NCI-H2227 (cell line): ENCODE measurements around the gene ERC1.
"Not testable (repeated sequence)": the region's sequence is repeated elsewhere in the genome, so short reads cannot be mapped to it uniquely, and the experiment has no call there.

Source experiments
- DNase-seq: peaks from one replicate; lab custom pipeline; 2025; ENCODE audit not compliant: unreplicated experiment; lab: John Stamatoyannopoulos, UW

ERC1 gene

GRCh38 chr12:1117970-1118563, 127.0 kb downstream of the ERC1 start:
- DNase-seq = peak; percentile 39

- no peak for DNase-seq
These were observed 131.8 kb downstream of the ERC1 start for GRCh38 chr12:1122786-1123185.

DNA sequence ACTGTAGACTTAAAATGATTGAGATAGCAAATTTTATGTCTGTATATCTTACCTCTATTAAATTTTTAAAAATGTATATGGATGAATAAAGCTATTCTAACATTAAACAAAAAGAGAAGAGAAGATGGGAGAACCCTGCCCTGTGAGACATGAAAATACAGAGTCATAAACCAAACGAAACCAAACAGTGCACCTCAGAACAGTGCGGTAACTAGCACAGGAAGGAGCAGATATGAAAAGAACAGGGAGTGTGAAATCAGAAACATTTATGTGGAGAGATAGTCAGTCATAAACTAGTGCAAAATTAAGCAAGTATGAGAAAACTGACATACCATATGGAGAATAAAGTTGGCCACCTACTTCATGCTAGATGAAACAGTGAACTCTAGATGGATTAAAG, 135.1 kb downstream of the ERC1 start:
- no peak for DNase-seq

DNA sequence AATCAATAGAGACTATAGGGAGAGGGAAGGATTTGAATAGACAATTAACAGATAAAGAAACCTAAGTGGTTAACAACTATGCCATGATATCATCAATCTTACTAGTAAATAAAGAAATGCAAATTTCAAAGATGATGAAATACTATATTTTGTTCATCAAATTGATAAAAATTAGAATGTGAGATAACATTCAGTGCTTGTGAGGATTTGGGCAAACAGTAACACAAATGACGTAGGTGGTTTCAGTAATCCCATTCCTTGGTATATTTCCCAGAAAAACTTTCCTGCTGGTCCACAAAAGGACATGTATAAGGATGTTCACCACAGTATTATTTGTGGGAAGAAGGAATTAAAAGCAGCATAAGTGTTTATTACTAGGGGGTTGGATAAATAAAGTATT, 136.0 kb downstream of the ERC1 start:
- no peak for DNase-seq

DNA sequence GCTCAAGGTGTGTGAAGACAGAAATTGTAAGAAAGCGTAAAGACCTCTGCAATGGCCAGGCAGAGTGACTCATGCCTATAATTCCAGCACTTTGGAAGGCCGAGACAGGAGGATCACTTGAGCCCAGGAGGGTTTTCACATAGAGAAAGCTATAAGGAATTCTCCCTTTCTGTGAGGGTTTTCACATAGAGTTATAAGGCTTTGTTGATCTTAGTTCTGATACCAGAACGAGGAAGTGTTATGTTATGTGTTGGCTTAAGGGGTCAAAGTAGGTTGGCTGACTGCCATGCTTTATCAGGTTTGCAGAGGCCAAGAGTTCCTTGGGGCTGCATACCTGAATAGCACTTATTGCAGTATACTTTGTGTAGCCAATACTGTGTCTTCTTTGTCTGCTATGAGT, 139.1 kb downstream of the ERC1 start:
- no peak for DNase-seq

DNA sequence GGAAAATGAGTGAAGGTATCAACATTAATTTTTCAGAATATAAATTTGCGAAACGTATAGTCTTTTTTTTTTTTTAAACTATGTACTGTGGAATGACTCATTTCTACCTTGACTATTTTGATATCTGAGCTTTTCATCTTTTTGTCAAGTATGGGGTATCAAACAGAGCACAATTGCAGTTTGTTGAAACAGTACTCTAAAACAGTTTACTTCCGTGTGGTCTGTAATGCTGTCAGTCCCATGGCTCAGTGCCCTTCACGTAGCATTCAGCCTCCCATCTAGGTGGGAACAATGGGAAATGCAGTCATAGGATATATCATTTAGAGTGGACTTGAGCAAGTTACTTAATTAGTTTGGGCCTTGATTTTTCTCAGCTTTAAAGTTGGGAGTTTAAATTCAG, 139.5 kb downstream of the ERC1 start:
- no peak for DNase-seq

DNA sequence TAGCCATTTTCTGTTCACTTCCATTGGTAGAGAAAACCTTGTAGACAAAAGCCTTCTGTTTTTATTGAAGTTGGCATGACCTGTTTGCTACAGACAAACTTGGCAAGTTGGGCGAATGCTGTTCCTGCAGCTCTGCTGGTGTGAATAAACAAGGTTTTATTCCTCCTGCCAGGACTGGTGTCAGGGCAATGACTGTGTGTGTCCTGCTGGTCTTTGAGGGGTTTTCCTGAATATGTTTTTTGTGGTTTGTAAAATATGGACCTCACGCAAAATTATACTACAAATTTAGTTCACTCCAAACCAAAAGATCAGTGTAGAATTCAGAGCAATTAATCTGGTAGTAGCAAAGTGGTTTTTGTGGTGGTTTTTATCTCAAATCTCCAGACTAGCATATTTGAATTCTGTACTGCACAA, 140.8 kb downstream of the ERC1 start:
- DNase-seq = no peak

- no peak for DNase-seq
These were observed 141.3 kb downstream of the ERC1 start for GRCh38 chr12:1132311-1132710.

DNA sequence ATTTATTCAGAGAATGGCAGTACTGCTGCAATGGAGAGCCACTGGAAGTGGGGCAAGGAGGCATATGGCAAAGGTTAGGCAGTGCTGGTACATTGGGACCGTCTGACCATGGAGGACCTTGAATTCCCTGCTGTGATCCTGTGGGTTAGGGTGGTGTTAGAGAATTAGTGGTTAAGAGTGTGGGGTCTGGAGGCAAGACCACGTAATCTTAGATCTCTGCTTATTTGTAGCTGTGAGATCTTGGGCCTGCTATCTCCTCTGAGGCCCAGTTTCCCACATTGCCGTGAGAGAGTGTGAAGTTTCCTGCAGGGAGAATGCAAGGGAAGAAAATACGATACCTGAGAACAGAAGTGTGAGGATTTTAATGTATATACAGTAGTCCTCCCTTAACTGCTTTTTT, 147.7 kb downstream of the ERC1 start:
- no peak for DNase-seq

DNA sequence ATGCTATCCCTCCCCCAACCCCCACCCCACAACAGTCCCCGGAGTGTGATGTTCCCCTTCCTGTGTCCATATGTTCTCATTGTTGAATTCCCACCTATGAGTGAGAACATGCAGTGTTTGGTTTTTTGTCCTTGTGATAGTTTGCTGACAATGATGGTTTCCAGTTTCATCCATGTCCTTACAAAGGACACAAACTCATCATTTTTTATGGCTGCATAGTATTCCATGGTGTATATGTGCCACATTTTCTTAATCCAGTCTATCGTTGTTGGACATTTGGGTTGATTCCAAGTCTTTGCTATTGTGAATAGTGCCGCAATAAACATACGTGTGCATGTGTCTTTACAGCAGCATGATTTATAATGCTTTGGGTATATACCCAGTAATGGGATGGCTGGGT, 155.7 kb downstream of the ERC1 start:
- not testable (repeated sequence) for DNase-seq

GRCh38 chr12:1147821-1148220, 156.8 kb downstream of the ERC1 start:
- no peak for DNase-seq

DNA sequence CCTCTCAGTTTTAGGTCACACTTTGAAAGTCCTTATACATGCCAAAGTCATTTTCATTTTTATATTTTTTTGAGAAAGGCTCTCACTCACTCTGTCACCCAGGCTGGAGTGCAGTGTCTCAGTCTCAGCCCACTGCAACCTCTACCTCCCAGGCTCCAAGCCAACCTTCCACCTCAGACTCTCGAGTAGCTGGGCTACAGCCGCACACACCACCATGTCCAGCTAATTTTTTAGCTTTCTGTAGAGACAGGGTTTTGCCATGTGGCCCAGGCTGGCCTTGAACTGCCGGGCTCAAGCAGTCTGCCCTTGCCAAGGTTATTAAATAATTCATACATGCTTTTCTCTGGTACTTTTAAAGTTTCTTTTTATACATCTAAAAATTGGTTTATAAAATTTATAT, 166.0 kb downstream of the ERC1 start:
- DNase-seq = no peak

GRCh38 chr12:1161197-1161596, 170.2 kb downstream of the ERC1 start:
- DNase-seq = no peak

DNA sequence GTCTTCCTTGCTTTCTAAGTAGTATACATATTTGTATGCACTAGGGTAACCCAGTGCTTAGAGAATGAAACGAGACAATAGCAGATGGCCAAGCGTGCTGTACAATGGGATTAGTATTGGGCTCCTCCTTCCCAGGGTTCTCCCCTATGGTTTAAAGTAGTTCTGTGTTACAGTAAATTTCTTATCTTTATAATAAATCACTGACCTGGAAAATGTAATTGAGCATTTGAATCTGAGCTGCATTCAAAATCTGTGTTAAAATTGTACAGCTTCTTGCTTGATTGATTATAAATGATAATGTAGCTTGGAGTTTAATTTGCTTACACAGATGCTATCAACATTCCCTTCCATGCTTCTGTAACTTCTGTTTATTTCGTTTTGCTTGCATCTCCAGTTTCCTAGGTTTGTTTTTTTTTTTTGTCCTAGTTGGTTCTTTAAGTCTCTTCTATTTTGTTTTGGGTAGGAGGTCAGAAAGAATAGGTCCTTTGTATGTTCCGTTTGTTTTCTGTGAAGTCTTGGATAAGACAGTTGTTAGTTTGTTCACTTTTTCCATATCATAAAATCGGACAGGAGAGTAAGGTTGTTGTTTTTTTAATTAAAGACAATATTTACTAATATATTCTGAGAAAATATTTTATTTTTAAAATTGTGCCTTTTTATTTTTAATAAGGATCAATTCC, 171.2 kb downstream of the ERC1 start:
- peak; percentile 4 for DNase-seq

- DNase-seq = no peak
These were observed 176.8 kb downstream of the ERC1 start for GRCh38 chr12:1167784-1168183.

DNA sequence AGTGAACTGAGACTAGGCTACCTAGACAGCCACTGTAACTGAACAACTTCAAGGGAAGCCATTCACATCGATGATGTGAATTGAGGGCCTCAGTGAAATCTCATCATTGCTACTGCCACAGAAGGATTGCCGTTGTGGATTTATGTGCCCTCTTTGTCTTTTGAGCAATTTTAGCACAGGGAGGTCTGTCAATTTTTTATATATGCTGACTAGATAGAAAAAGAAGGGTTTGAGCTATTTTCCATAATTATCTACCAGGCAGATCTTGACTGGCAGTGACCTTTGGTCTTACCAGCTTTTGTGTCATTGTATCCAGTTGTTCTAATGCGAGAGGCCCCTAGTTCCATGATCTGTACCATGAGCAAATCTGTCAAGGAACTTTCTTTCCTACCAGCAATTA, 179.4 kb downstream of the ERC1 start:
- peak; percentile 23 for DNase-seq

DNA sequence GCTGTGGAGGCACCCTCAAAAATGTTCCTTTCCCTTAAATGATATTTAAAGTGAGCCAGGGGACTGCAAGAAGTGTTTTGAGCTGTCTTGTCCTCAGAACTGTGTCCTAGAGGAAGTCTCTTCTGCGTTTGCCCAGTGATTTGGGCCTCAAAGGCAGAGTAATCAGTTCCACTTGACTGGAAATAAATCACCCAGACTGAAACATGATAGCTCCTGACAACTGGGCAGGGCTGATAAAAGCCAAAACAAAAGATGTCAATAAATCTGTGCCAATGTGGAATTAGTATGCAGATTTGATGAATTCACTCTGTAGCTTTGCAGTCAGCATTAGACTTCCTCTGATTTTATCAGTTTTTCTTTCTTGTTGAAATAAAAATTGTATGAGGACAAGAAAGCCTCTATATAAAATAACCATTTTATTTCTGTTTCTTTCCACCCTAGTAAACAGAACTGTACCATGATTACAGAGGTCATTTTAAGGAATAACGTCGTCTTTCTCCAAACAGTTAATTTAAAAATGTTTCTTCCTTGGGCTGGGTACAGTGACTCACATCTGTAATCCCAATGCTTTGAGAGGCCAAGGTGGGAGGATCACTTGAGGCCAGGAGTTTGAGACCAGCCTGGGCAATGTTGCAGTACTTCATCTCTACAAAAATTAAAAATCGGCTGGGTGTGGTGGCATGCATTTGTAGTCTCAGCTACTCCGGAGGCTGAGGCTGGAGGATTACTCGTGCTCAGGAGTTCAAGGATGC, 180.8 kb downstream of the ERC1 start:
- peak; percentile 30 for DNase-seq

- DNase-seq = peak; percentile 52
These were observed 183.0 kb downstream of the ERC1 start for GRCh38 chr12:1173781-1174617.

DNA sequence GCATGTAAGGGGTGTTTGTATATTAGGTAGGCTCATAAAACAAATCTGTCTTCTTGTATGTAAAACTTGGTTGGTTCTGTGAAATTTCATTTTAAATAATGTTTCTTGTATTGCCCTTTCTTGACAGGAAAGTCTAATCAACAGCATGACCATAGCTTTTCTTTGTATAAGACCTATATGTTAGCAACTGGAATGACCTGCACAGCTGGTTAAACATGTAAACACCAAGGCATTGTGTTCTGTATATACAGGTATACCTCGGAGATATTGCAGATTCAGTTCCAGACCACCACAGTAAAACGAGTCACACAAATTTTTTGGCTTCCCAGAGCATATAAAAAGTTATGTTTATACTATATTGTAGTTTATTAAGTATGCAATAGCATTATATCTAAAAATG, 183.6 kb downstream of the ERC1 start:
- DNase-seq = no peak

DNA sequence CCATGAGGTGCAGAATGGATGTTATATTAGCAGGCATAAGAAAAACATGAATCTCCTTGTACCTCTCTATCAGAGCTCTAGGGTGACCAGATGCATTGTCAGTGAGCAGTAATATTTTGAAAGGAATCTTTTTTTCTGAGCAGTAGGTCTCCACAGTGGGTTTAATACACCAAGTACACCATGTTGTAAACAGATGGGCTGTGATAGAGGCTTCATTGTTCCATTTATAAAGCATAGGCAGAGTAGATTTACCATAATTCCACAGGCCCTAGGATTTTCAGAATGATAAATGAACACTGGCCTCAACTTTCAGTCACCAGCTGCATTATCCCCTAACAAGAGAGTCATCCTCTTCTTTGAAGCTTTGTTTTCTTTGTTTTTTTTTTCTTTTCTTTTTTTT, 185.2 kb downstream of the ERC1 start:
- no peak for DNase-seq

GRCh38 chr12:1179128-1179527, 188.1 kb downstream of the ERC1 start:
- no peak for DNase-seq
